Measurements from ENCODE around the gene GRK3.

Gene GRK3

GRCh38 chr22:25736378-25737011 lies 172.0 kb downstream of the GRK3 start:
- Histone ChIP-seq H3K27ac (no peak overlapping the region), H3K9me3 (no peaks in the 10 kb centered on the region), H3K4me3 (no peak overlapping the region), H3K27me3 (peaks cover 0 to 2% of the 10 kb centered on the region in 2 donors), H3K4me1 (peaks cover 0 to 2% (median 0%) of the 10 kb centered on the region in 4 donors), H3K36me3 (no peaks in the 10 kb centered on the region)
- no peak for DNase-seq
- no peak for TF ChIP-seq CTCF (IDR thresholded peaks at IDR 0.05)
- intact Hi-C loops (cut with DNase I; ENCODE audit: low total_unique reads) = no loop called here

- H3K4me3 ChIP-seq = no peak overlapping the region
- no peak overlapping the region for H3K27ac ChIP-seq
- no peaks in the 10 kb centered on the region for H3K9me3 ChIP-seq
- intact Hi-C loops (cut with DNase I; ENCODE audit: low total_unique reads) = no loop called here
- no peaks in the 10 kb centered on the region for H3K36me3 ChIP-seq
- DNase-seq = no peak
- no peak for TF ChIP-seq CTCF (IDR thresholded peaks at IDR 0.05)
- no peaks in the 10 kb centered on the region for H3K27me3 ChIP-seq
- peaks cover 0 to 3% (median 0%) of the 10 kb centered on the region in 4 donors for H3K4me1 ChIP-seq
Observed at GRCh38 chr22:25739659-25740344, 175.3 kb downstream of the GRK3 start.

- TF ChIP-seq CTCF (IDR thresholded peaks at IDR 0.05) = no peak
- H3K4me1 ChIP-seq = peaks cover 0 to 12% (median under 1%) of the 10 kb centered on the region in 4 donors
- H3K27me3 ChIP-seq = no peaks in the 10 kb centered on the region
- peak within 1 kb of the TSS in 1 of 2 donors; percentile 44 for H3K27ac ChIP-seq
- DNase-seq = peak; percentile 23 to 85
- H3K9me3 ChIP-seq = no peaks in the 10 kb centered on the region
- intact Hi-C loops (cut with DNase I; ENCODE audit: low total_unique reads) = no loop called here
- peak within 1 kb of the TSS; percentile 24 to 41 for H3K4me3 ChIP-seq
- H3K36me3 ChIP-seq = no peaks in the 10 kb centered on the region
Observed at GRCh38 chr22:25741692-25742626, 177.5 kb downstream of the GRK3 start, which contains the start of gene MYO18B. Gene MYO18B, plus strand, starts transcription at chr22:25742188. Its CDS starts 18,905 bp downstream, at chr22:25761093.

GRCh38 chr22:25742918-25743708 lies 178.6 kb downstream of the GRK3 start:
- H3K4me3 ChIP-seq = peak overlapping the region; percentile 24 to 41
- no peak for TF ChIP-seq CTCF (IDR thresholded peaks at IDR 0.05)
- H3K36me3 ChIP-seq = no peaks in the 10 kb centered on the region
- H3K9me3 ChIP-seq = no peaks in the 10 kb centered on the region
- intact Hi-C loops (cut with DNase I; ENCODE audit: low total_unique reads) = no loop called here
- no peak for DNase-seq
- peaks cover 0 to 22% (median 6%) of the 10 kb centered on the region in 4 donors for H3K4me1 ChIP-seq
- H3K27ac ChIP-seq = no peak overlapping the region
- H3K27me3 ChIP-seq = no peaks in the 10 kb centered on the region

GRCh38 chr22:25744694-25745093 lies 180.2 kb downstream of the GRK3 start:
- intact Hi-C loops (cut with DNase I; ENCODE audit: low total_unique reads) = no loop called here
- no peaks in the 10 kb centered on the region for H3K9me3 ChIP-seq
- no peak overlapping the region for H3K4me3 ChIP-seq
- TF ChIP-seq CTCF (IDR thresholded peaks at IDR 0.05) = no peak
- H3K27ac ChIP-seq = no peak overlapping the region
- DNase-seq = no peak
- no peaks in the 10 kb centered on the region for H3K27me3 ChIP-seq
- H3K36me3 ChIP-seq = no peaks in the 10 kb centered on the region
- peaks cover 0 to 25% (median 6%) of the 10 kb centered on the region in 4 donors for H3K4me1 ChIP-seq
